ENCODE measurements around the gene TOM1L2.

TOM1L2 gene

DNA sequence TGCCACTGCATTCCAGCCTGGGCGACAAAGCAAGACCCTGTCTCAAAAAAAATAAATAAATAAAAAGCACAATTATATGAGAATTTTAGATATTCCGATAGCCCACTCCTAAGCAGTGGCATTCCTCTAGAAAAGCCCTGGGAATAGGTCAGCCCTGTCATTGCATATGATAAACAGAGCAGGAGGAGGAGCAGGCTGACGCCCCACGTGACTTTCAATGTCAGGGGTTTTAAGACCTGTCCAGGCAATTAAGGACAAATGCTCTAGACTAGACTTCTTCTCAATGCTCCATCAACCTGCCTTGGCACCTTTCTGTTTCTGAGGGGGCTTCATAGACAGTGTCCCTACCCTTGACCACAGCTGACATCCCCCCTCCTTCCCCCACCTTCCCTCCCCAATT is 7.5 kb downstream of the TOM1L2 start:
- H3K9me2 ChIP-seq (replicated peaks; ENCODE audit: control insufficient read depth, low read length) = no peaks in the 10 kb centered on the region
- H3K27me3 ChIP-seq (ENCODE audit: control insufficient read depth, low read length) = no peaks in the 10 kb centered on the region
- no peak overlapping the region for H3K4me2 ChIP-seq (ENCODE audit: low read length)
- H3K9me3 ChIP-seq (ENCODE audit: control insufficient read depth, insufficient read depth, low read length) = no peaks in the 10 kb centered on the region
- no peak for TF ChIP-seq EZH2phosphoT487 (IDR thresholded peaks at IDR 0.05; ENCODE audit: borderline replicate concordance, low read length)
- TF ChIP-seq, protein P1, sequence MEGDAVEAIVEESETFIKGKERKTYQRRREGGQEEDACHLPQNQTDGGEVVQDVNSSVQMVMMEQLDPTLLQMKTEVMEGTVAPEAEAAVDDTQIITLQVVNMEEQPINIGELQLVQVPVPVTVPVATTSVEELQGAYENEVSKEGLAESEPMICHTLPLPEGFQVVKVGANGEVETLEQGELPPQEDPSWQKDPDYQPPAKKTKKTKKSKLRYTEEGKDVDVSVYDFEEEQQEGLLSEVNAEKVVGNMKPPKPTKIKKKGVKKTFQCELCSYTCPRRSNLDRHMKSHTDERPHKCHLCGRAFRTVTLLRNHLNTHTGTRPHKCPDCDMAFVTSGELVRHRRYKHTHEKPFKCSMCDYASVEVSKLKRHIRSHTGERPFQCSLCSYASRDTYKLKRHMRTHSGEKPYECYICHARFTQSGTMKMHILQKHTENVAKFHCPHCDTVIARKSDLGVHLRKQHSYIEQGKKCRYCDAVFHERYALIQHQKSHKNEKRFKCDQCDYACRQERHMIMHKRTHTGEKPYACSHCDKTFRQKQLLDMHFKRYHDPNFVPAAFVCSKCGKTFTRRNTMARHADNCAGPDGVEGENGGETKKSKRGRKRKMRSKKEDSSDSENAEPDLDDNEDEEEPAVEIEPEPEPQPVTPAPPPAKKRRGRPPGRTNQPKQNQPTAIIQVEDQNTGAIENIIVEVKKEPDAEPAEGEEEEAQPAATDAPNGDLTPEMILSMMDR (IDR thresholded peaks at IDR 0.05; ENCODE audit: low read depth, low read length, poor library complexity, severe bottlenecking) = no peak
- no peaks in the 10 kb centered on the region for H3K79me2 ChIP-seq (ENCODE audit: control insufficient read depth, low read length)
- H3K27ac ChIP-seq (ENCODE audit: low read depth, low read length) = no peak overlapping the region
- H3K4me3 ChIP-seq (ENCODE audit: low read length) = no peak overlapping the region
- no peaks in the 10 kb centered on the region for H3K36me3 ChIP-seq (ENCODE audit: control insufficient read depth, low read length)
- no peaks in the 10 kb centered on the region for H3K4me1 ChIP-seq (ENCODE audit: control insufficient read depth, low read length)
- H4K20me1 ChIP-seq (ENCODE audit: control insufficient read depth, insufficient read depth, low read depth, low read length) = no peaks in the 10 kb centered on the region
- no peaks in the 10 kb centered on the region for H3F3A ChIP-seq (ENCODE audit: control insufficient read depth, insufficient read depth)

DNA sequence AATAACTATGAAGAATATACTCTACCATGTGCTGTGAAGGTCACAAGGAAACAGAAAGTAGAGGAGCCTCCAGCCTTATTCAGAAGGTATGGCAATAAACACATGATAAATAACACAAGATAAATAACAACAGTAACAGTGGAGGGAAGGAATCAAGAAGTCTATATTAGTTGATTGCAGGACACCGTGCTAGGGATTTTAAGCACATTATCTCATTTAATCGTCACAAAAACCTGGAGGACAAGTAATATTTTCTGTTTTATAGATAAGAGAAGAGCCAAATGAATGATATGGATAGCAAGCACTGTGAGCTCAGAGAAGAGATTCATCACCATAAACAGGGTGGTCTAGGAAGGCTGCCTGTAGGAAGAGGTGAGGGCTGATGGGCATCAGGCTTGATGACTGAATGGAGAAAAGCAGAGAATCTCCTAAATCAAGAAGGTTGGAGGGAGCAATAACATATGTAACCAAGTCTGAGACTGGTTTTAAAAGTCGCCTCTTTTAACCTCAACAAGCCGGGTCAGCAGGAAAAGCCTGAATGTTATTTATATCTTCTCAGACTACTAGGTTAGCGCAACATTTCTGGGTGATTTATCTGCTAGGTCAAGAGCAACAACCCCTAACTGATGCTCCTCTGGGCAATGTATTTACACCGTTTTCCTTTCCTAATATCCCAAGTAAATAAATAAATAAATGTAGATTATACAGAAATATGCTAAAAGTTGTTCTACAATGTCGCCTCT is 8.3 kb downstream of the TOM1L2 start:
- TF ChIP-seq EZH2phosphoT487 (IDR thresholded peaks at IDR 0.05; ENCODE audit: borderline replicate concordance, low read length) = no peak
- TF ChIP-seq, protein P1 (IDR thresholded peaks at IDR 0.05; ENCODE audit: low read depth, low read length, poor library complexity, severe bottlenecking) = no peak
- Histone ChIP-seq H3K9me3 (ENCODE audit: control insufficient read depth, insufficient read depth, low read length) (no peaks in the 10 kb centered on the region), H3K9me2 (replicated peaks; ENCODE audit: control insufficient read depth, low read length) (no peaks in the 10 kb centered on the region), H3F3A (ENCODE audit: control insufficient read depth, insufficient read depth) (no peaks in the 10 kb centered on the region), H3K27ac (ENCODE audit: low read depth, low read length) (no peak overlapping the region), H3K79me2 (ENCODE audit: control insufficient read depth, low read length) (no peaks in the 10 kb centered on the region), H3K4me2 (ENCODE audit: low read length) (no peak overlapping the region), H4K20me1 (ENCODE audit: control insufficient read depth, insufficient read depth, low read depth, low read length) (no peaks in the 10 kb centered on the region), H3K4me3 (ENCODE audit: low read length) (no peak overlapping the region), H3K27me3 (ENCODE audit: control insufficient read depth, low read length) (no peaks in the 10 kb centered on the region), H3K36me3 (ENCODE audit: control insufficient read depth, low read length) (no peaks in the 10 kb centered on the region), H3K4me1 (ENCODE audit: control insufficient read depth, low read length) (no peaks in the 10 kb centered on the region)

GRCh38 chr17:17963066-17963465 is 9.1 kb downstream of the TOM1L2 start:
- no peaks in the 10 kb centered on the region for H3K9me2 ChIP-seq (replicated peaks; ENCODE audit: control insufficient read depth, low read length)
- H3F3A ChIP-seq (ENCODE audit: control insufficient read depth, insufficient read depth) = no peaks in the 10 kb centered on the region
- no peaks in the 10 kb centered on the region for H3K79me2 ChIP-seq (ENCODE audit: control insufficient read depth, low read length)
- H3K9me3 ChIP-seq (ENCODE audit: control insufficient read depth, insufficient read depth, low read length) = no peaks in the 10 kb centered on the region
- no peaks in the 10 kb centered on the region for H3K4me1 ChIP-seq (ENCODE audit: control insufficient read depth, low read length)
- no peak for TF ChIP-seq EZH2phosphoT487 (IDR thresholded peaks at IDR 0.05; ENCODE audit: borderline replicate concordance, low read length)
- TF ChIP-seq, protein P1 (IDR thresholded peaks at IDR 0.05; ENCODE audit: low read depth, low read length, poor library complexity, severe bottlenecking) = no peak
- H3K27me3 ChIP-seq (ENCODE audit: control insufficient read depth, low read length) = no peaks in the 10 kb centered on the region
- H4K20me1 ChIP-seq (ENCODE audit: control insufficient read depth, insufficient read depth, low read depth, low read length) = no peaks in the 10 kb centered on the region
- no peak overlapping the region for H3K4me3 ChIP-seq (ENCODE audit: low read length)
- H3K27ac ChIP-seq (ENCODE audit: low read depth, low read length) = no peak overlapping the region
- no peaks in the 10 kb centered on the region for H3K36me3 ChIP-seq (ENCODE audit: control insufficient read depth, low read length)
- H3K4me2 ChIP-seq (ENCODE audit: low read length) = no peak overlapping the region
